GM12878 (cell line): Measurements from ENCODE around the gene PLXNA2. TPM values are rescaled to one million over a fixed set of nuclear protein-coding genes. Genes with fewer than 3 reads are reported as not detected.

Source experiments
- CHD2 ChIP-seq: IDR thresholded peaks from 2 replicates; pipeline ENCODE4 v1.6.1; 2011; ENCODE audit warnings: low read depth, low read length, improper control_type of control experiment, borderline replicate concordance
- DPF2 ChIP-seq: fragments of 450-650 bp; IDR thresholded peaks from 2 replicates; pipeline ENCODE4 v1.6.1; 2017; ENCODE audit warnings: mild to moderate bottlenecking
- FOXK2 ChIP-seq: fragments of 450-650 bp; IDR thresholded peaks from 2 replicates; pipeline ENCODE4 v1.6.1; 2017; ENCODE audit warnings: mild to moderate bottlenecking, moderate library complexity
- SMAD1 ChIP-seq: fragments of 450-650 bp; IDR thresholded peaks from 2 replicates; pipeline ENCODE4 v1.6.1; 2018; ENCODE audit warnings: mild to moderate bottlenecking, low read depth; ENCODE audit not compliant: partially characterized antibody
- TCF12 ChIP-seq: IDR thresholded peaks from 2 replicates; pipeline ENCODE4 v1.6.1; 2011; ENCODE audit warnings: low read depth, mild to moderate bottlenecking, low read length
- WRNIP1 ChIP-seq: IDR thresholded peaks from 2 replicates; pipeline ENCODE4 v1.6.1; 2011; ENCODE audit warnings: low read depth, low read length, improper control_type of control experiment, borderline replicate concordance
- polyA plus RNA-seq, 11 experiments: library from polyadenylated mRNA; depleted of rRNA in 4 of 11; unstranded in 6 of 11; stranded (reverse) in 5 of 11; fragments of >200 nt; fragmentation: Nextera tagmentation in 4 of 11; fragmentation: Illumina TruSeq in 1 of 11; extraction: Ambion mirVana in 4 of 11; extraction: Trizol in 1 of 11; gene quantifications; 1 replicate in 1 of 11; 2 replicates in 10 of 11; pipeline versions ENCODE4 v1.2.1 to v1.2.3, GENCODE V29; 2011 to 2016; ENCODE audit warnings: inconsistent platforms in 2 of 11, missing spikeins in 2 of 11, low read depth in 1 of 11
- total RNA-seq, 4 experiments: library from RNA; depleted of rRNA in 3 of 4; stranded (reverse); fragments of >200 nt in 3 of 4; fragmentation: Illumina TruSeq in 1 of 4; extraction: Trizol in 1 of 4; gene quantifications; 2 replicates each; pipeline versions ENCODE4 v1.2.1 to v1.2.3, GENCODE V29; 2013 to 2021
- TF ChIP-seq, protein P1 (sequence below): IDR thresholded peaks from 2 replicates; pipeline ENCODE4 v1.6.1; 2011; ENCODE audit warnings: borderline replicate concordance, low read depth, mild to moderate bottlenecking, moderate library complexity, low read length; ENCODE audit not compliant: insufficient read depth, poor library complexity, severe bottlenecking
- TF ChIP-seq, protein P2 (sequence below): fragments of 450-650 bp; IDR thresholded peaks from 2 replicates; pipeline ENCODE4 v1.6.1; 2018; ENCODE audit warnings: borderline replicate concordance, mild to moderate bottlenecking; ENCODE audit not compliant: partially characterized antibody
- TF ChIP-seq, protein P3 (sequence below): fragments of 450-650 bp; IDR thresholded peaks from 2 replicates; pipeline ENCODE4 v1.6.1; 2017; ENCODE audit warnings: antibody characterized with exemption, mild to moderate bottlenecking, moderate library complexity
- TF ChIP-seq, protein P4 (sequence below): fragments of 450-650 bp; IDR thresholded peaks from 2 replicates; pipeline ENCODE4 v1.6.1; 2016; ENCODE audit warnings: mild to moderate bottlenecking, moderate library complexity, borderline replicate concordance

PLXNA2 gene
- total and polyA plus RNA-seq, 10 of the 15 experiments (the other 5 are each of a cell fraction or from before 2014, with no cell fraction given) = under 0.01 to 0.08 (median 0.07) TPM; not detected in 4

DNA sequence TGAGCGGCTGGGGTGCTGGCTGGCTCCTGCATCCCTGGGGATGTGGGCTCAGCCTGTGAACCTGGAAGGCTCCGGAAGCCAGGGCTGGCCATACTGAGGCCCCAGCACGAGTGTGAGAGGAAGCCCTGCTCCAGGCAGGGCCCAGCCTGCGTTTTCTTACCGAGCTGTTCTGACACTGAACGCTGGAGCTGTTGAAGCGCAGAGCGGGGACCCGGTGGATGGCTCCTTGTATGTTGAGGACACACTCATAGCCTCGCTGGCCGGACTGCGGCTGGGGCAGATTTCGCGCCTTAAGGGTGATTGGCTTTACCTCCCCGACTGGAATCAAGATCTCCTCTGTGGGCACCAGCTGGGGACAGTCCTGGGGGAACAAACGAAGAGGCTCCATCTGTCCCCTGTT is 160.0 kb downstream of the PLXNA2 start (continued):
- TF ChIP-seq, protein P1, sequence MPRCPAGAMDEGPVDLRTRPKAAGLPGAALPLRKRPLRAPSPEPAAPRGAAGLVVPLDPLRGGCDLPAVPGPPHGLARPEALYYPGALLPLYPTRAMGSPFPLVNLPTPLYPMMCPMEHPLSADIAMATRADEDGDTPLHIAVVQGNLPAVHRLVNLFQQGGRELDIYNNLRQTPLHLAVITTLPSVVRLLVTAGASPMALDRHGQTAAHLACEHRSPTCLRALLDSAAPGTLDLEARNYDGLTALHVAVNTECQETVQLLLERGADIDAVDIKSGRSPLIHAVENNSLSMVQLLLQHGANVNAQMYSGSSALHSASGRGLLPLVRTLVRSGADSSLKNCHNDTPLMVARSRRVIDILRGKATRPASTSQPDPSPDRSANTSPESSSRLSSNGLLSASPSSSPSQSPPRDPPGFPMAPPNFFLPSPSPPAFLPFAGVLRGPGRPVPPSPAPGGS = no peak
- TF ChIP-seq WRNIP1 = no peak
- TF ChIP-seq, protein P2, sequence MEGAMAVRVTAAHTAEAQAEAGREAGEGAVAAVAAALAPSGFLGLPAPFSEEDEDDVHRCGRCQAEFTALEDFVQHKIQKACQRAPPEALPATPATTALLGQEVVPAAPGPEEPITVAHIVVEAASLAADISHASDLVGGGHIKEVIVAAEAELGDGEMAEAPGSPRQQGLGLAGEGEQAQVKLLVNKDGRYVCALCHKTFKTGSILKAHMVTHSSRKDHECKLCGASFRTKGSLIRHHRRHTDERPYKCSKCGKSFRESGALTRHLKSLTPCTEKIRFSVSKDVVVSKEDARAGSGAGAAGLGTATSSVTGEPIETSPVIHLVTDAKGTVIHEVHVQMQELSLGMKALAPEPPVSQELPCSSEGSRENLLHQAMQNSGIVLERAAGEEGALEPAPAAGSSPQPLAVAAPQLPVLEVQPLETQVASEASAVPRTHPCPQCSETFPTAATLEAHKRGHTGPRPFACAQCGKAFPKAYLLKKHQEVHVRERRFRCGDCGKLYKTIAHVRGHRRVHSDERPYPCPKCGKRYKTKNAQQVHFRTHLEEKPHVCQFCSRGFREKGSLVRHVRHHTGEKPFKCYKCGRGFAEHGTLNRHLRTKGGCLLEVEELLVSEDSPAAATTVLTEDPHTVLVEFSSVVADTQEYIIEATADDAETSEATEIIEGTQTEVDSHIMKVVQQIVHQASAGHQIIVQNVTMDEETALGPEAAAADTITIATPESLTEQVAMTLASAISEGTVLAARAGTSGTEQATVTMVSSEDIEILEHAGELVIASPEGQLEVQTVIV = no peak
- TF ChIP-seq, protein P3, sequence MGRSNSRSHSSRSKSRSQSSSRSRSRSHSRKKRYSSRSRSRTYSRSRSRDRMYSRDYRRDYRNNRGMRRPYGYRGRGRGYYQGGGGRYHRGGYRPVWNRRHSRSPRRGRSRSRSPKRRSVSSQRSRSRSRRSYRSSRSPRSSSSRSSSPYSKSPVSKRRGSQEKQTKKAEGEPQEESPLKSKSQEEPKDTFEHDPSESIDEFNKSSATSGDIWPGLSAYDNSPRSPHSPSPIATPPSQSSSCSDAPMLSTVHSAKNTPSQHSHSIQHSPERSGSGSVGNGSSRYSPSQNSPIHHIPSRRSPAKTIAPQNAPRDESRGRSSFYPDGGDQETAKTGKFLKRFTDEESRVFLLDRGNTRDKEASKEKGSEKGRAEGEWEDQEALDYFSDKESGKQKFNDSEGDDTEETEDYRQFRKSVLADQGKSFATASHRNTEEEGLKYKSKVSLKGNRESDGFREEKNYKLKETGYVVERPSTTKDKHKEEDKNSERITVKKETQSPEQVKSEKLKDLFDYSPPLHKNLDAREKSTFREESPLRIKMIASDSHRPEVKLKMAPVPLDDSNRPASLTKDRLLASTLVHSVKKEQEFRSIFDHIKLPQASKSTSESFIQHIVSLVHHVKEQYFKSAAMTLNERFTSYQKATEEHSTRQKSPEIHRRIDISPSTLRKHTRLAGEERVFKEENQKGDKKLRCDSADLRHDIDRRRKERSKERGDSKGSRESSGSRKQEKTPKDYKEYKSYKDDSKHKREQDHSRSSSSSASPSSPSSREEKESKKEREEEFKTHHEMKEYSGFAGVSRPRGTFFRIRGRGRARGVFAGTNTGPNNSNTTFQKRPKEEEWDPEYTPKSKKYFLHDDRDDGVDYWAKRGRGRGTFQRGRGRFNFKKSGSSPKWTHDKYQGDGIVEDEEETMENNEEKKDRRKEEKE = no peak
- no peak for TF ChIP-seq CHD2
- TF ChIP-seq SMAD1 = no peak
- TF ChIP-seq DPF2 = no peak
- TF ChIP-seq, protein P4, sequence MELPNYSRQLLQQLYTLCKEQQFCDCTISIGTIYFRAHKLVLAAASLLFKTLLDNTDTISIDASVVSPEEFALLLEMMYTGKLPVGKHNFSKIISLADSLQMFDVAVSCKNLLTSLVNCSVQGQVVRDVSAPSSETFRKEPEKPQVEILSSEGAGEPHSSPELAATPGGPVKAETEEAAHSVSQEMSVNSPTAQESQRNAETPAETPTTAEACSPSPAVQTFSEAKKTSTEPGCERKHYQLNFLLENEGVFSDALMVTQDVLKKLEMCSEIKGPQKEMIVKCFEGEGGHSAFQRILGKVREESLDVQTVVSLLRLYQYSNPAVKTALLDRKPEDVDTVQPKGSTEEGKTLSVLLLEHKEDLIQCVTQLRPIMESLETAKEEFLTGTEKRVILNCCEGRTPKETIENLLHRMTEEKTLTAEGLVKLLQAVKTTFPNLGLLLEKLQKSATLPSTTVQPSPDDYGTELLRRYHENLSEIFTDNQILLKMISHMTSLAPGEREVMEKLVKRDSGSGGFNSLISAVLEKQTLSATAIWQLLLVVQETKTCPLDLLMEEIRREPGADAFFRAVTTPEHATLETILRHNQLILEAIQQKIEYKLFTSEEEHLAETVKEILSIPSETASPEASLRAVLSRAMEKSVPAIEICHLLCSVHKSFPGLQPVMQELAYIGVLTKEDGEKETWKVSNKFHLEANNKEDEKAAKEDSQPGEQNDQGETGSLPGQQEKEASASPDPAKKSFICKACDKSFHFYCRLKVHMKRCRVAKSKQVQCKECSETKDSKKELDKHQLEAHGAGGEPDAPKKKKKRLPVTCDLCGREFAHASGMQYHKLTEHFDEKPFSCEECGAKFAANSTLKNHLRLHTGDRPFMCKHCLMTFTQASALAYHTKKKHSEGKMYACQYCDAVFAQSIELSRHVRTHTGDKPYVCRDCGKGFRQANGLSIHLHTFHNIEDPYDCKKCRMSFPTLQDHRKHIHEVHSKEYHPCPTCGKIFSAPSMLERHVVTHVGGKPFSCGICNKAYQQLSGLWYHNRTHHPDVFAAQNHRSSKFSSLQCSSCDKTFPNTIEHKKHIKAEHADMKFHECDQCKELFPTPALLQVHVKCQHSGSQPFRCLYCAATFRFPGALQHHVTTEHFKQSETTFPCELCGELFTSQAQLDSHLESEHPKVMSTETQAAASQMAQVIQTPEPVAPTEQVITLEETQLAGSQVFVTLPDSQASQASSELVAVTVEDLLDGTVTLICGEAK = no peak
- TF ChIP-seq TCF12 = no peak
- TF ChIP-seq FOXK2 = no peak
